ENCODE data around the gene TMBIM6.
A peak's percentile ranks its signal among the peaks of the same experiment; 100 is the strongest.
"Not testable (repeated sequence)": the region's sequence is repeated elsewhere in the genome, so short reads cannot be mapped to it uniquely, and the experiment has no call there.

Gene TMBIM6

GRCh38 chr12:49730050-49730449 is 11.3 kb upstream of the TMBIM6 start:
- DNase-seq (ENCODE audit: low spot score): no peak

GRCh38 chr12:49730568-49731101 is 10.7 kb upstream of the TMBIM6 start:
- DNase-seq (ENCODE audit: low spot score): no peak

GRCh38 chr12:49733219-49734017 is 7.9 kb upstream of the TMBIM6 start:
- no peak for DNase-seq (ENCODE audit: low spot score)

DNA sequence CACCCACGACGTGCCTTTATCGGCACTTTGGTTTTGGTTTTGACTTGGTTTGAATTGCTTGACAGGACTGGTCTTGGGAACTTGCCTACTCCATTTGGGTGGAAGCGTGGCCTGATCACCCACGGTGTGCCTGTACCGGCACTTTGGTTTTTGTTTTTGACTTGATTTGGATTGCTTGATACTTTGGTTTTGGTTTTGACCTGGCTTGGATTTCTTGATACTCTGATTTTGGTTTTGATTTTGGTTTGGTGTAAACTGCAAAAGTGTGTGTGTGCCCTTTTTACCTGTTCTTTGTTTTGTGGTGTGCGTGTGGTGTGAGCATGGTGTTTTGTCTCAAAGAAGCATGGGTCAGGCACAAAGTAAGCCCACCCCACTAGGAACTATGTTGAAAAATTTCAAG is 6.5 kb upstream of the TMBIM6 start:
- DNase-seq (ENCODE audit: low spot score): not testable (repeated sequence)

- DNase-seq (ENCODE audit: low spot score): not testable (repeated sequence)
Observed at GRCh38 chr12:49738721-49739120, 2.6 kb upstream of the TMBIM6 start.

- DNase-seq (ENCODE audit: low spot score): not testable (repeated sequence)
Observed at GRCh38 chr12:49740277-49740676, 1.1 kb upstream of the TMBIM6 start.

GRCh38 chr12:49741882-49742620 is 694 bp downstream of the TMBIM6 start:
- peak; percentile 86 for DNase-seq (ENCODE audit: low spot score)

DNA sequence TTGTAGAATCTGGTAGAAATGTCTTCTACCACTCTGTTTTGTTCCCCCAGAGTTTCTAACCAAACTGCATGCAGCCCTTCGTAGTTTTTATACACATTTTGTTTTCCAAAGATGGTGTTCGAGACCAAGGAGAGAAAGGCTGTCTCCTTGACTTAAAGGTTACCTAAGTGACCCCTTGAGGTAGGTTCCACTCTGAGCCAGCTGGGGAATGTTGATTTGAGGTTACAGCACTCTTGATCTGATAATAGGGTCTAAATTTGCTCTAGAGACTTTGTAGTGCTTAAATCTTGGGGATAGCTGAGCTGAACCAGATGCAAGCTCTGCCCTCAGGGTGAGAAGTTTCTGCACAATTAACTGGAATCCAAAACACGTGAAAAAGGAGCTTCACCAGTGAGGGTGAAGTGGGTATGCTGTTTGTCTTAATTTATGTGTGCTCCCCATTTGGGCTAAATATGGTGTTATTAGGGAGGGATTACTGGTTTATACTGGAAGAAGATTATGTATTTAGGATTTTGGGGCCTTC is 3.1 kb downstream of the TMBIM6 start:
- no peak for DNase-seq (ENCODE audit: low spot score)

GRCh38 chr12:49748306-49748705 is 6.9 kb downstream of the TMBIM6 start:
- DNase-seq (ENCODE audit: low spot score): no peak

DNA sequence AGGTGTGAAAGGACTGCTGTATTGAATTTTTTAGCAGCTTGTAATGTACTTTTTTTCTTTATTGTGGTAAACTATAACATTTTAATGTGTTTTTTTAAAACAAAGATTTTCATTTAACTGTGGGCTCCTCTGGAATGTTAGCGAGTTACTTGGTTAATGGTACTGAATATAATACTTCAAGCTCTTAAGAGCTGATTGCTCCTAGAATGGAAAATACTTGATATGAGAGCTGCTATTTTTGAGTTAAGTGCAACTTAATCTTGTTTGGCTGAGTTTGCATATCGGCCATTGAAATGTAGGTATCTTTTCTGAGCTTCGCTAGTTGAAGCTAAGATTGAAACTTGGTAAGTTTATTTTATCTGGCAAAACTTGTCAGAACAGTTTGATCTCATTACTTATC is 7.4 kb downstream of the TMBIM6 start:
- no peak for DNase-seq (ENCODE audit: low spot score)

DNA sequence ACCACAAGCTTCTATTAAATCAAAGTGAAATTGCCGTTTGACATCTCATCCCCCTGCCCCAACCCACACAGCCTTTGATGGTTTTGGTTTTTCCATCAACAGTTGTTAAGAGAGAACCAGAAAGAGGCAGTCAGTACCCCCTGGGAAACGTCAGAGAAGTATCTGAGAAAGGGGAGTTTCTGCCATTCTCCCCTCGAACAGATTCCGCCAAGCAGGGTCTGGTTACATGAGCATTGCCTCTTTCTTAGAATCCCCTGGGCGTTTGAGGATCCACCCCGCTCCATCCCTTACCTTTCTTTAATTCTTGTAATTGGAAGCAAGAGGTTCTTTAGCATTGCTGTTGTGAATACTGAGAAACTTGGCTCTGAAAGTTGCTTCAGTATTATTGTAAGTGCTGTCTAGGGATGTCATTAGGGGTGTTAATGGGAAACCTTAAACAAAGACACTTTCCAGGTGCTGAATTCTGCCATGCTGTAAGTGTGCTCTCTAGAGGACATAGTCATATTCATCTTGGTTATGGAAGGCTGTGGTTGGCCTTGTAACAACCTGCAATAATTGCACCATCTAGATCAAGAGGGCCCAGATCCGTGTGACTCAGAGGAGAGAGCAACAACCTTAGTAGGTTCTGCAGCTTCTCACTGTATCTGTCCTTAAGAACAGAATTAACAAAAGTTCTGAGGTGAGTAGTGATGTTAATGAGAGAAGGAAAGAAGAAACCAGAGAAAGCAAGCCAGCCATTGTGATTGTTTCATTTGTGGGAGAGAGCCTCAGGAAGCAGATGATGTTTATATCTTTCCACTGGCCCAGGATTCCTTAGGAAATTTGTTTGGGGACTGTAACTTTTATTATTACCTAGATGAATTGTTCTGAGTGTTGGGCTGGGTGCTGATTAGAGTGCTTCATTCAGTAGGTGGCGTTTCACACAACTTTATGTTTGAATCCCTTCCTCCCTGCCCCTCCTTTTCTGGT is 9.0 kb downstream of the TMBIM6 start:
- peak; percentile 36 for DNase-seq (ENCODE audit: low spot score)

- no peak for DNase-seq (ENCODE audit: low spot score)
Observed at GRCh38 chr12:49750996-49751393, 9.6 kb downstream of the TMBIM6 start.

DNA sequence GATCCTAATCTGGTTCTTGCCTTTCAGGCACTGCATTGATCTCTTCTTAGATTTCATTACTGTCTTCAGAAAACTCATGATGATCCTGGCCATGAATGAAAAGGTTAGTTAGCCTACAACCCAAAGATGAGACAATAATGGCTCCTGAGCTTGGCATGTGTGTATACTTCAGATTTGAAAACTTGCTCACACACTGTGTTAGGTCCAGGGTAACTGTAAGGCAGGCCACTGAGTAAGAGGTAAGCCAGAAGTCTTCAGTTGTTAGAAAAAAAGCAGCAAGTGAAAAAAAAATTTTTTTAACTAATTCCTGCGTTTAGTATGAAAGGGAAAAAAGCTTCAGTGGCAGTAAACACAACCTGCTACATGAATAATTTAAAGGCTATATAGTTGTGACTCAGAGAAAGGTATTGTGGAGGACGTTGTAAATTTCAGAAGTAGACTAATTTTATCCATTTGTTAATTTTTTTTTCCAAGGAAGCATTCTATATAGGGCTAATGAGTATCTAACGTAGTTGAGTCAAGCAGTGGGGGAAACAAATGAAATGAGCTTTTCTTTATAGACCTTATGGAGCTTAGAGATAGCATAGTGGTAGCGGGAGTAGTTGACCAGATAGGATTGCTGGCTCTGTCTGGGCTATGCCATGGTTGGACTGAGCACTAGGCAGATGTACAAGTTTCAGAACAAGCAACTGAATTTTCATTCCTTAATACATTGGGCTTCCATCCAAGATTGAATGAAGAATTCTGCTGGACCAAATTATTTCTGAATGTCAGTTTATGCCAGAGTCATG is 20.5 kb downstream of the TMBIM6 start:
- no peak for DNase-seq (ENCODE audit: low spot score)

DNA sequence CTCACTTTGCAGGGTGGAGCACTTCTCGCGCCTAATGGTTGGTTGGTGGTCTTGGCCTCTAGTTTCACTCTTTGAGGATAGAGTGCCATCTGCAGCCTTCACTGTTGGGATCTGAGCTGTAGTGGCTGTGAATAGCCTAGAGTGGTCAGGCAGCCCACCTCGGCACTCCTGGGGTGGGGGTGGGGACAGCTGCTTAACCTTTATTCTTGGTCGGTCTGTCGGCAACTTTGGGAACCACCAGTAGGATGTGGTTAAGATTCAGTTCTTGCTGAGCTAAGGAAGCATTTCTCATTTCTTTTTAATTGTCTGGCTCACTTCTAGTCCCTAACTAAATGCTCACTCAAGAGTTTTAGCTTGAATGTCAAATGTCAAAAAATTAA is 21.1 kb downstream of the TMBIM6 start:
- DNase-seq (ENCODE audit: low spot score): no peak

GRCh38 chr12:49763006-49763591 is 21.7 kb downstream of the TMBIM6 start:
- DNase-seq (ENCODE audit: low spot score): peak; percentile 72

- DNase-seq (ENCODE audit: low spot score): no peak
Observed at GRCh38 chr12:49764126-49764525, 22.8 kb downstream of the TMBIM6 start.

DNA sequence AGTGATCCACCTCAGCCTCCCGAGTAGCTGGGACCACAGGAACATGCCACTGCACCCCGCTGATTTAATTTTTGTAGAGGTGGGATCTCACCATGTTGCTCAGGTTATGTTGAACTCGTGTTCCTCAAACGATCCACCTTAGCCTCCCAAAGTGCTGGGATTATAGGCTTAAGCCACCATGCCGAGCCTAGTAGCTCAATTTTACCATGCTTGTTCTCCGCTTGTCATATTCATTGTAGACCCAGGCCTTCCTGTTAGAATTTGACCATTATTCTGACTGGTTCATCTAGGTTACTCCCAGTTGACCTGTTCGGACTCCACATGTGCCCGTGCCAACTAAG is 24.7 kb downstream of the TMBIM6 start:
- DNase-seq (ENCODE audit: low spot score): no peak

- no peak for DNase-seq (ENCODE audit: low spot score)
Observed at GRCh38 chr12:49767333-49767732, 26.0 kb downstream of the TMBIM6 start.

DNA sequence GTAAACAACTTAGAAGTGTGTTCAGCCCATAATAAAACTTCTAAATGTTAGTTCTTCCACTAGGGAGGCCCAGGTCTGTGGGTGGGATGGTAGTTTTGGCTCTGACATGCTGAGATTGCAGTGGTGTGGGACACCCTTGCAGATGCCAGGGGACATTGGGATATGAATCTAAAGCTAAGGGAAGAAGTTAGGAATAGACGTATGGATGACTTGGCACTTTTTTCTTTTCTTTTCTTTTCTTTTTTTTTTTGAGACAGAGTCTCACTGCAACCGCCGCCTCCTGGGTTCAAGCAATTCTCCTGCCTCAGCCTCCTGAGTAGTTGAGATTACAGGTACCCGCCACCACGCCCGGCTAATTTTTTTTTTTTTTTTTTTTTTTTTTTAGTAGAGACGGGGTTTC is 31.7 kb downstream of the TMBIM6 start:
- not testable (repeated sequence) for DNase-seq (ENCODE audit: low spot score)

DNA sequence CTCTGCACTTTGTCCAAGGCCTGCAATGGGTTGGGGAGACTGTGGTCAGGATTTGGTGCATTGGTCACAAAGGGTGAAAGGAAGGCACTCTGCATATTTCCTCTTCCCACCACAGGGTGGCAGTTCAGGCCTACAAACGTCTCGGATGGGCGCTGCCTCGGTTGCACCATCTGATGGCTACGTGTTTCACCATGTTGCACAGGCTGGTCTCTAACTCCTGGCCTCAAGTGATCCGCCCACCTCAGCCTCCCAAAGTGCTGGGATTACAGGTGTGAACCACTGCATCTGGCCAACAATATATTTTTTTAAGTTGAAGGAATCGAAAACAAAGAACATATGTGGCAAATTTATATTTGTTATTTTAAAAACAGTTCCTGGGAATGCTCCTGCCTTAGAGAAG is 35.1 kb downstream of the TMBIM6 start:
- peak; percentile 51 for DNase-seq (ENCODE audit: low spot score)

GRCh38 chr12:49776858-49777257 is 35.5 kb downstream of the TMBIM6 start:
- DNase-seq (ENCODE audit: low spot score): no peak
